Cardiac fibroblast (primary cell): ENCODE results near the gene LNP1.
A peak's percentile ranks its signal among the peaks of the same experiment; 100 is the strongest.

Experiments used
- DNase-seq, 2 donors: peaks; one replicate each; pipeline versions ENCODE4 v3.0.0 to v3.0.0-alpha.2; 2010; ENCODE audit warnings: low read depth in 2 of 2
- H3K4me3 ChIP-seq, 2 donors: replicated peaks in 1 of 2; 1 replicate in 1 of 2; 2 replicates in 1 of 2; pipeline ENCODE4 v1.5.1; 2011; ENCODE audit warnings: low read depth in 2 of 2, low read length in 2 of 2, mild to moderate bottlenecking in 2 of 2, moderate library complexity in 1 of 2
- CTCF ChIP-seq: IDR thresholded peaks from one replicate; pipeline ENCODE4 v1.5.1; 2011; ENCODE audit warnings: low read depth, mild to moderate bottlenecking, low read length, inconsistent platforms

The LNP1 gene

DNA sequence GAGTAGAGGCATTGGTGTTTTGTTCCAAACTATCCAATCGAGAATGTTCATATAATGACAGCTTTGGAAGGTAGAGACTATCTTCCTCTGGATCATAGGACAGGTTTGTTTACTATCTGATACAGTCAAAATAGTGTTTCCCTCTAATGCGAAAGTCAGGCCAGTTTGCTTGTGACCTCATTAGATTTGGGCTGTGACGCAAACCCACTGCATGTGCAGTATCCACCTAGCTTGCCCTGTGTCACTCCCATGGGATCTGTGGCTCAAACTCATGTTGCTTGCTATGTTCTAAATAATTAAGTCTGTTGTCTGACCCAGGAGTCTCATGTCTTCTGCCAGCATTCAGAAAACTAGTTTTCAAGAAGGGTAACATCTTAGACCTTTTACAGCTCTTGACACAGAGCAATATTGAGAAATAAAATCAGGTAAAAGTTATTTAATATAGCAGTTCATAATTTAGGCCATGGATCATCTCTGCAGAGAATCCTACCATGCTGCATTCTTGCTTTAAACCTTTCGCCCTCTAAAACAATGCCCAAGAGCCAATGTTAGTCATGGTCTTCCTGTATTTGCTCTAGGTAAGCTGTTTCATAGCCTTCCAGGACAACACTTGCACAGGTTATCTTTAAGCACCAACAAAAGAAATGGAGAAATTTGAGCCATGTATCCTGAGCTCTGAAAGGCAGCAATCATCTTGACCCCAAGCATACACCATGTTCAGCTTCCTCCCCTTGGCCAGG, 40.4 kb upstream of the LNP1 start:
- peak in 1 of 2 donors; percentile 33 for DNase-seq
- no peak for TF ChIP-seq CTCF
- H3K4me3 ChIP-seq, result no peak overlapping the region

GRCh38 chr3:100361897-100362296, 39.4 kb upstream of the LNP1 start:
- H3K4me3 ChIP-seq, result no peak overlapping the region
- TF ChIP-seq CTCF, result no peak
- no peak for DNase-seq

GRCh38 chr3:100364421-100364820, 36.9 kb upstream of the LNP1 start:
- no peak overlapping the region for H3K4me3 ChIP-seq
- no peak for DNase-seq
- no peak for TF ChIP-seq CTCF

- H3K4me3 ChIP-seq, result no peak overlapping the region
- no peak for TF ChIP-seq CTCF
- DNase-seq, result no peak
Measured at GRCh38 chr3:100366424-100366823, 34.9 kb upstream of the LNP1 start.

DNA sequence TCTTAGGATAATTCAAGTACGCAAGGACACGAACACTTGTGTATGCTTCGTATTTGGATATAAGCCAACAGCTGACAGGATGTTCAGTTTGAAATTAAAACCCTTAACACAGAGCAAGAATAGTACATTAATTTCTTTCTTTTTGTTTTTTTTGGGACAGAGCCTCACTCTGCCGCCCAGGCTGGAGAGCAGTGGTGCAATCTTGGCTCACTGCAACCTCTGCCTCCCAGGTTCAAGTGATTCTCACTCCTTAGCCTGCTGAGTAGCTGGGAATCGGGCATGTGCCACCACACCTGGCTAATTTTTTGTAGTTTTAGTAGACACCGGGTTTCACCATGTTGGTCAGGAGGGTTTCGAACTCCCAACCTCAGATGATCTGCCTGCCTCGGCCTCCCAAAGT, 32.9 kb upstream of the LNP1 start:
- no peak for TF ChIP-seq CTCF
- DNase-seq, result peak; percentile 21 to 33
- H3K4me3 ChIP-seq, result no peak overlapping the region

DNA sequence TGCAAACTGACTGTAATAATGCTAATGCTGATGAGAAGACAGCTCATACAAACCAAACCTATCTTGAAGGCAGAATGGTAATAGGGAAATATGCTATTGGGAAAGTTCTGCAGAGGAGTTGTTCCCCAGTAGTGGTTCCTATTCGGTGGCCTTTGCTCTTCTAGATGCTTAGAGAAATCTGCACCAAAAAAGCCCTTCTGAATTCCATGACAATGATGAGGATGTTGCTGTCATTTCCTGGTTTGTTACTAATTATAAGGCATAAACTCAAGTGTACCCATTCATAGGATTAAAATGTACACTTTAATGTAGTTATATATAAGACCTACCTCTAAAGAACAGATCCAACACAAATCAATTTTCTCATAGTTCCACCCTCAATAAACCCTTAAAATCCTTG, 30.6 kb upstream of the LNP1 start:
- H3K4me3 ChIP-seq, result no peak overlapping the region
- TF ChIP-seq CTCF, result no peak
- peak in 1 of 2 donors; percentile 24 for DNase-seq

DNA sequence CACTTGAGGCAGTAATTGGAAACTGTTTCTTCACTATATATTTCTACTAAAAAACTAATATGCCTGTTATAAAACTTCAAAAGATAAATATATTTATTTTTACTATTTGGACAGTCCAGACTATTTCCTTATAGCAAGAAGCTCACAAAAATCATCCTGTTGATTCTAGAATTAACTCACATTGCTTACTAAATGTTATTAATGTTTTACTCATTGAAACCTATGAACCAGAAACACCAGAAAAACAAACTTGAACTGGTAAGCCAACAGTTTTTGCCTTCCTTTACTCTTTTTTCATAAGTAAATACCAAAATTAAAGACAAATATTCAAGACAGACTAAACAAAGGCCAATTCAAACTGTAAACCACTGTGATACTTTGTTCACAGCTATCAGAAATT, 26.8 kb upstream of the LNP1 start:
- TF ChIP-seq CTCF, result no peak
- no peak for DNase-seq
- no peak overlapping the region for H3K4me3 ChIP-seq
